Sciatic nerve (tissue), 2 donors: ENCODE results near the gene ZNF576. TPM values are rescaled to one million over a fixed set of nuclear protein-coding genes. Genes with fewer than 3 reads are reported as not detected.
"Not testable (repeated sequence)": the region's sequence is repeated elsewhere in the genome, so short reads cannot be mapped to it uniquely, and the experiment has no call there.

Experiments used
- ATAC-seq: fragments of 200-7000 bp; cut with Tn5 transposase; one replicate; pipeline ENCODE4 v1.9.1; 2020; ENCODE audit warnings: mild to moderate bottlenecking, moderate library complexity
- DNase-seq: peaks from one replicate; pipeline ENCODE4 v3.0.0-alpha.2; 2020; ENCODE audit warnings: low spot score
- intact Hi-C: fragments of 100-400 bp; cut with DNase I; formaldehyde crosslinking; loops from one replicate; pipeline ENCODE4 v1.14.2; 2022
- total RNA-seq: library from RNA; stranded (reverse); fragmentation: NEBNext Ultra II Directional; extraction: Animal tissue kit (Norgen Biotek cat#: 25700); gene quantifications from one replicate; pipeline ENCODE4 v1.2.1, GENCODE V29; 2021
- donor health status: DM: no; HTN: no; CAD: no.
- donor health status: DM: no; HTN: no; CAD: no.

The ZNF576 gene
- total RNA-seq, 1 donor from 2014 or later = 14.3 TPM

DNA sequence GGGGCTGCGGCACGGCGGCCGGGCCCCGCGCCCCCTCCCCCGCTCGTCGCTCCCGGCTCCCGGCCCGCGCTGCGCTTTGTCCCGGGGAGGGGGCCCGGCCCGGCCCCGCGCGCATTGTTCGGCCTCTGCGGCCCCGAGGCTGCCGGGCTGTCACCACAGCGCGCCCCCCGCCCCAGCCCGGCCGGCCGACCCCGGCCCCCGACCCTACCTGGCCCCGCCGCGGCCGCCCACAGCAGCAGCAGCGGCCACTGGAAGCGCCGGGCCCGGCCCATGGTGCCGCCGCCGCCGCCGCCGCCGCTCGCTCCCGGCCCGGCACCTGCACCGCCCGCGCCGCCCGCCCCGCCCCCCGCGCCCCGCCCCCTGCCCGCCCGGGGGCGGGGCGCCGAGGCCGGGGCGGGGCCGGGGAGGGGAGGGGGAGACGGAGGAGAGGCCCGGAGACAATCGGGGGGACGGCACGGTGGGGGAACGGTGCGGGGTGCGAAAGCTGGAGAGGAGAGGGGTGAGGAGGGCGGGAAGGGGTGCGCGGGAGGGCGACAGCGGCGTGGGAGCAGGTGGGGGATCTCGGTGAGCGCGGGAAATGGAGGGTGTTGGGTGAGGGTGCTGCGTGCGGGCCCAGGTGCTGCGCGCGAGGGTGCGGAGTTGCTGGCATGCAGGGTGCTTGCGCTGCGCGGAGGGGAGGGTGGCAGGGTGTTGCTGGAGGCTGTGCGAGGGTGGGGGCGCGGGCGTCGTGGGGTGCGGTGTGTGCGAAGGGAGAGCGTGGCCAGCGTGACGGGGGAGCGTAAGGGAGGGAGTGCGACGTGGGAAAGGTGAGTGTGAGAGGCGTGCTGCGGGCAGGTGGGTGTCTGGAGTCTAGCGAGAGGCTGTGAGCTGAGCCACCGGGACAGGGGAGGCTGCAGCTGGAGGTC, 43.4 kb downstream of the ZNF576 start, which contains the start of gene CADM4:
TSS of gene CADM4 (minus strand) at position 332 of the 905 bp plus-strand sequence. CDS start at position 272, 60 bp downstream.
- intact Hi-C loops = no loop called here
- DNase-seq (peak; percentile 75), ATAC-seq (peak; percentile 31)

DNA sequence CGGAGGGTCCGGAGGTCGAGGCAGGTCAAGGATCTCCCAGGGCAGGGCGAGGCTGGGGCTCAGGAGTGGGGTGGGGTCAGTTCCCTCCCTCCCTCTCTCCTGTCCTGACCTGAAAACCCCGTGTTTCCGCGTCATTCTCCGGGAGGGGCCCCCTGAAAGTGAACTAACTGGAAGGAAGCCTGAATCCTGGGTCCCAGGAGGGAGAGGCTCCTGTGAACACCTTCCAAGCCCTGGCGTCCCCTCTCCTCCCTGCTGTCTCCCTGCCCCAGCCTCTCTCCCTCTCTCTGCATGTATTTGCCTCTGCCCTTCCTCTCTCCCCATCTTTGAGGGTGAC, 44.0 kb downstream of the ZNF576 start:
- ATAC-seq (peak; percentile 18), DNase-seq (no peak)
- intact Hi-C loops = no loop called here

DNA sequence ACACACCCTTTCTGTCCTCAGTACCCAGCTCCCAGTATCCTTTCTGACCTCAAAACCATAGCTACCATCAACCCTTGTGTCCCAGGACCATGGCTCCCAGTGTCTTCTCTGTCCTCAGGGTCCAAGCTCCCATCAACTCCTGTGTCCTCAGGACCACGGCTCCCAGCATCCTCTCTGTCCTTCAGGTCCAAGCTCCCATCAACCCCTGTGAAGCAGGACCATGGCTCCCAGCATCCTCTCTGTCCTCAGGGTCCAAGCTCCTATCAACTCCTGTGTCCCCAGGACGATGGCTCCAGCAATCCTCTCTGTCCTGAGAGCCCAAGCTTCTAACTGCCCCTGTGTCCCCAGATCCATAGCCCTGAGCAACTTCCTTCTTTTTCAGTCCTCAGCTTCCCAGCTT, 44.9 kb downstream of the ZNF576 start:
- ATAC-seq (no peak), DNase-seq (no peak)
- intact Hi-C loops = no loop called here

DNA sequence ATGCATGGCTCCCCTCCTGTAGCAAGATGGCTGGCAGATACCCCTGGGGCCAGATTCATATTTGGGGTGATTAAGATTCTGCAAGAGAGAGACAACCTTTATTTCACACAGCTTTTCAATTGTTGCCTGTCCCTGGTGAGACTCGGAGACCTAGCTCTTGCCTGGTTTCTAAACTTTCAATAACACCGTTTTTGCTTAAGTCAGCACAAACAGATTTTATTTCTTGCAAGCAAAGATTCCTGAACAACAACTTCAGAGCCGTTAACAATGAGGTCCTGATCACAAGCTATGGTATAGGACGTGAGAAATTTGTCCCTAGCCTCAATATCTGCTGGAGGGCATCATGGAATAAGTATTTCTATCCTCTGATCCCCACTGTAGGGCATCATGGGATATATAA, 46.1 kb downstream of the ZNF576 start:
- intact Hi-C loops = no loop called here
- DNase-seq (no peak), ATAC-seq (no peak)

DNA sequence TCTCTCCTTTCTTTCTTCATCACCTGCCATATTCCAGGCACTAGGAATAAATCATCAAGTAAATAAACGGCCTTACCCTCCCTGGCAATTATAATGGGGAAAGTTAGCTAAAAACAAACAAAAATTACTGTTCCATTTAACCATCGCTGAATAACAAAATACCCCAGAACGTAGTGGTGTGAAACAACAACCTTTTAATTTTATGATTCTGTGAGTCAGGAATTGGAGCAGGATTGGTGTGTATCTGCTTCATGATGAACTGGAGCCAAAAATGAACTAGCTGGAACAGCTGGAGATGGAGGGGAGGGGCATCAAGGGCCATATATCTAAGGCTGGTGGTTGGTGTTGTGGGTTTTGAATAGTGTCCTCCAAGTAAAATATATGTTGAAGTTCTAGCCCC, 46.9 kb downstream of the ZNF576 start:
- intact Hi-C loops = no loop called here
- no peak for DNase-seq
- no peak for ATAC-seq

DNA sequence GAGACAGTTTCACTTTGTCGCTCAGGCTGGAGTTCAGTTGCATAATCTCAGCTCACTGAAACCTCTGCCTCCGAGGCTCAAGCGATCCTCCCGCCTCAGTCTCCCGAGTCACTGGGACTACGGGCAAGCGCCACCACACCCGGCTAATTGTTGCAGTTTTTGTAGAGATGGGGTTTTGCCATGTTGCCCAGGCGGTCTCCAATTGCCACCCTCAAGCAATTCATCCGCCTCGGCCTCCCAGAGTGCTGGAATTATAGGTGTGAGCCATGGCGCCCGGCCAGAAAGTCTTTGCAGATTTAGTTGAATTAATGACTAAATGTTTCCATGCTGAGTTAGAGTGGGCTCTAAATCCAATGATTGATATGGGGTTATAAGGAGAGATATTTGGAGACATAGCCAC, 47.8 kb downstream of the ZNF576 start:
- intact Hi-C loops = no loop called here
- ATAC-seq = no peak
- no peak for DNase-seq

DNA sequence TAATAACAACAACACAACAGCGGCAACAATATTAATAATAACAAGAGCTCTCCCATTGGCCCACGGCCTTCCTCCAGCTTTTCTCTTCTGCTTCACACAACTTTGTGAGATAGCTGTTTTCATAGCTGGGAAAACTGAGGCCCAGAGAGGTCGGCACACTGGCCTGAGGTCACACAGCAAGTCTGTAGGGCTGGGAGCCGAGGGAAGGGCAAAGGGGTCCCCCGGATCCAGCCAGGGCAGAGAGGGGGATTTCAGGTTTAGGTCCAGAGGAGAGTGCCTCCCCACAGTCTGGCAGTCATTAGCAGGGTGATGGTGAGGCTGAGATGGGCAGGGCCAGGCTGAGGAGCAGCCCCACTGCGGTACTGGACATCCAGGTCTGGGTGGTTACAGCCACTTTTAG, 52.2 kb downstream of the ZNF576 start:
- DNase-seq (no peak), ATAC-seq (no peak)
- intact Hi-C loops = no loop called here

DNA sequence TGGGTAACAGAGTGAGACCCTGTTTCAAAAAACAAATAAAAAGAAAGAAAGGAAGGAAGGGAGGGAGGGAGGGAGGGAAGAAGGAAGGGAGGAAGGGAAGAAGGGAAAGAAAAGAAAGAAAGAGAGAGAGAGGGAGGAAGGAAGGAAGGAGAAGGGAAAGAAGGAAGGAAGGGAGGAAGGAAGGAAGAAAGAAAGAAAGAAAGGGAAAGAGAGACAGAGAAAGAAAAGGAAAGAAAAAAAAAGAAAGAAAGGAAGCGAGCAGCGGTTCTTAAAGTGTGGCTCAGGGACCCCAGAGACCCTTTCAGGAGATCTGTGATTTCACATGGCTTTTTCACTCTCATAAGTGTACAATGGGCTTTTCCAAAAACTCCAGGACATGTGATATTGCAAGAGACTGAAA, 53.1 kb downstream of the ZNF576 start:
- intact Hi-C loops = no loop called here
- ATAC-seq = no peak
- DNase-seq = no peak

DNA sequence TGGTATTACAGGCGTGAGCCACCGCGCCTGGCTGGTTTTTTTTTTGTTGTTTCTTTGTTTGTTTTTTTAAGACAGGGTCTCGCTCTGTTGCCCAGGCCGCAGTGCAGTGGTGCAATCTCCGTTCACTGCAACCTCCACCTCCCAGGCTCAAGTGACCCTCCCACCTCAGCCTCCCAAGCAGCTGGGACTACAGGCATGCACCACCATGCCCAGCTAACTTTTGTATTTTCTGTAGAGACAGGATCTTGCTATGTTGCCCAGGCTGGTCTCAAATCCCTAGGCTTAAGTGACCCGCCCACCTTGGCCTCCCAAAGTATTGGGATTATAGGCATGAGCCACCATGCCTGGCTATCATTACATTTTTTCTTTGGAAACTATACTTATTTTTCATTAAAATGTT, 53.9 kb downstream of the ZNF576 start:
- ATAC-seq = not testable (repeated sequence)
- intact Hi-C loops = loop anchor here (10.0 kb wide), 1 partner anchor 55 kb away; the partner anchor contains the start of genes IRGQ and ZNF576

More for the DNA sequence above, 53.9 kb downstream of the ZNF576 start:
- not testable (repeated sequence) for DNase-seq

Other genes starting within 250 kb of the ZNF576 start
- 19.3 TPM for gene CD177, start 242.9 kb upstream of the ZNF576 start, total RNA-seq
- gene TEX101, start 181.7 kb upstream of the ZNF576 start, total RNA-seq = not detected
- gene LYPD3, start 131.0 kb upstream of the ZNF576 start, total RNA-seq = 1.6 TPM
- 12.7 TPM for gene PHLDB3, start 91.8 kb upstream of the ZNF576 start, total RNA-seq
- 33.3 TPM for gene ETHE1, start 69.4 kb upstream of the ZNF576 start, total RNA-seq
- gene ZNF575, start 63.4 kb upstream of the ZNF576 start, total RNA-seq = 5.3 TPM
- 24.8 TPM for gene XRCC1, start 21.1 kb upstream of the ZNF576 start, total RNA-seq
- gene PINLYP, start 20.8 kb upstream of the ZNF576 start, total RNA-seq = 8.0 TPM
- gene IRGQ, start 461 bp upstream of the ZNF576 start, total RNA-seq = 22.2 TPM
- 0.58 TPM for gene SRRM5, start 15.5 kb downstream of the ZNF576 start, total RNA-seq
- gene ZNF428, start 23.0 kb downstream of the ZNF576 start, total RNA-seq = 39.1 TPM
- gene CADM4, start 43.3 kb downstream of the ZNF576 start, total RNA-seq = 175 TPM
- gene PLAUR, start 73.6 kb downstream of the ZNF576 start, total RNA-seq = 36.9 TPM
- gene IRGC, start 119.5 kb downstream of the ZNF576 start, total RNA-seq = not detected
- gene SMG9, start 158.4 kb downstream of the ZNF576 start, total RNA-seq = 41.1 TPM
- 3.0 TPM for gene KCNN4, start 184.4 kb downstream of the ZNF576 start, total RNA-seq
- 1.4 TPM for gene LYPD5, start 205.9 kb downstream of the ZNF576 start, total RNA-seq
- gene ZNF283, start 230.7 kb downstream of the ZNF576 start, total RNA-seq = 17.4 TPM